ENCODE measurements around the gene UNK.

UNK gene

GRCh38 chr17:75842963-75843576, 58.5 kb downstream of the UNK start:
- peak overlapping the region; percentile 72 for H3K4me3 ChIP-seq (ENCODE audit: low read depth, low read length)
- peak; percentile 14 for TF ChIP-seq CTCF (IDR thresholded peaks at IDR 0.05; ENCODE audit: low read depth, low read length, missing control alignments)
- DNase-seq (ENCODE audit: low read depth), result no peak

DNA sequence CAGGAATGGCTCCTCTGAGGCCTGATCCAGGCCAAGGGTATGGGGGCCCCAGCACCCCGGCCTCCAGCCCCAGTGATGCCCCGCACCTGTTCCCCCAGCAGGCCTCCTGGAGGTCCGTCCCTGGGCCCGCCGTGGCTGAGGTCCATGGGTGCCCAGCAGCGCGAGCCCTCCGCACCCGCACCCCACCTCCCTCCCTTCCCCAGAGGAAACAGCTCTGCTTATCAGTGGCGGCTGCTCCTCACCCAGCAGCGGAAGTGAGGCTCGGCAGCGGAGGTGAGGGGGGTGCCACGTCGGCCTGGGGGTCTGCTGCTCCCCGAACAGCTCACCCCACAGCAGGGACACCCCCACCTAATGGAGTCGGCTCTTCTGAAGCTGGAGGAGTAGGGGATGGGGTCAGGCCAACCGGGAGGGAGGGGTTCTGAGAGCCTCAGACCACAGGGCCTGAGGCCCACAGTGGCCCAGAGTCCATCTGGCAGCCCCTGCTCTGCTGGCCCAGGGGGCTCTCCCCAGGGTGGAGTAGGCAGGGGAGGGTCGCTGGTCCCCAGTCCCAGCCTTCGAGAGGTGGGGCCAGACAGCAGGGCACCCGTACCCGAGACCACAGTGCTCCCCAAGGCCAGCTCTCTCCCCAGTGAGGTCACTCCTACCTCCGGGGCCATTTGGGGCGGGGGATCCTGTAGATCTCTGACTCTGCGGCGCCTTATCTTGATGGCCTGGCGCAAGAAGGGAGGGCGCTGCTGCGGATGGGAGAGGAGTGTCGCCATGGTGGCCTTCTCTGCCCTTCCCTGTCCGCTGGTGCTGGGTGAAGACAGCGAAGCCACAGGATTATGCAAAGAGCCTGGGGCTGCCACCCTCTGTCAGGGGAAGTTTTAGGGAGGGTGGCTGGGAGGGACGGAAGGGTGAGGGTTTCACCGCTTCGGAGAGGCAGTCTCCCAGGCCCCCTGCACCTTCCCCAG, 59.2 kb downstream of the UNK start, which contains the start of gene UNC13D:
Gene UNC13D, minus strand, starts transcription at position 828 of the 953 bp plus-strand sequence. Its CDS starts 67 bp downstream, at position 761.
- no peak for TF ChIP-seq CTCF (IDR thresholded peaks at IDR 0.05; ENCODE audit: low read depth, low read length, missing control alignments)
- peak within 1 kb of the TSS; percentile 72 for H3K4me3 ChIP-seq (ENCODE audit: low read depth, low read length)
- no peak for DNase-seq (ENCODE audit: low read depth)

GRCh38 chr17:75844530-75845057, 60.0 kb downstream of the UNK start:
- no peak for DNase-seq (ENCODE audit: low read depth)
- H3K4me3 ChIP-seq (ENCODE audit: low read depth, low read length), result peak overlapping the region; percentile 72
- no peak for TF ChIP-seq CTCF (IDR thresholded peaks at IDR 0.05; ENCODE audit: low read depth, low read length, missing control alignments)

- TF ChIP-seq CTCF (IDR thresholded peaks at IDR 0.05; ENCODE audit: low read depth, low read length, missing control alignments), result peak; percentile 94
- peak overlapping the region; percentile 72 for H3K4me3 ChIP-seq (ENCODE audit: low read depth, low read length)
- DNase-seq (ENCODE audit: low read depth), result peak; percentile 76
Observed at GRCh38 chr17:75845058-75845711, 60.6 kb downstream of the UNK start.

DNA sequence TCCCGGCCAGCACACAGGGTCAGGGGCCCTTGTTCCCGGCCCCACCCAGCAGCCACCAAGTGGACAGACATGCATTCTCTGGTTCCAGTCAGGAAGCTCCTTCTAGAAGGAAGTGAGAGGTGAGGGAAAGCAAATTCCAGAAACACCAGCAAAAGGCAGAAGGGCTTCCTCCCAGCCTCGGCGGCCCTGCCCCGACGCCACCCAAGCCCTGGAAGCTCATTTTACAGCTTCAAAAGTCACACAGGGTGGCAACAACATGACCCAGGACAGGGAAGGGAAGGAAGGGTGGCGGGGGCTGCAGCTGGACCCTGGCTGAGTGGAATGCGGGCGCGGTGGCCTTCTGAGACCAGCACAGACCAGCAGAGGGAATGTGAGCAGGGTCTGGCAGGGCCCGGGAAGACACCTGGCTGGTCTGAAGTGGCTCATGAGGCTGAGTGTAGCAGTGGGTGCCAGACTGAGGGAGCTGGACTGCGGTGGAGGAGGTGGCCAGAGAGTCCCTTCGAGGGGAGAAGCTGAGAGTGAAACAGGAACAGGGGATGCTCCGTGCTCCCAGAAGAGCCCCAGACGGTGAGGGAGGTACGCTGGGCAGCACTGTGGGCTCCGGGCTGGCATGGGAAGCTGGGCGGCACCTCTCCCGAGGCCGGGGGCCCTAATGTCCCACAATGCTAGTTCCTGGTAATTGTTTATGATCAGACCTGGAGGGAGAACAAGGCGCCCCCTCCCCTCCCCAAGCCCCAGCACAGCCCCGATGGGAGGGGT, 61.5 kb downstream of the UNK start:
- DNase-seq (ENCODE audit: low read depth), result no peak
- no peak for TF ChIP-seq CTCF (IDR thresholded peaks at IDR 0.05; ENCODE audit: low read depth, low read length, missing control alignments)
- H3K4me3 ChIP-seq (ENCODE audit: low read depth, low read length), result no peak overlapping the region

Data from GM12864 (cell line).